H1 (cell line): ENCODE measurements around the gene UBA6. TPM values are rescaled to one million over a fixed set of nuclear protein-coding genes. Genes with fewer than 3 reads are reported as not detected.

Experiments
- CTCF ChIA-PET: fragments of 300-600 bp; sonication (Branson Sonifier 250); formaldehyde crosslinking; loops from one replicate; lab custom pipeline; 2021; ENCODE audit not compliant: partially characterized antibody; lab: Charles Lee
- POLR2A ChIA-PET: fragments of 300-600 bp; sonication (Branson Sonifier 250); formaldehyde crosslinking; loops from one replicate; lab custom pipeline; 2021; ENCODE audit warnings: inconsistent platforms; ENCODE audit not compliant: partially characterized antibody; lab: Charles Lee
- DNase-seq, 2 experiments: peaks; one replicate each; pipeline versions ENCODE4 v3.0.0 to v3.0.0-alpha.2; 2010 to 2022; ENCODE audit warnings: low spot score in 2 of 2, low read depth in 1 of 2, mixed read lengths in 1 of 2
- FAIRE-seq: peaks from 2 replicates; lab custom pipeline; 2011; peaks lifted over from hg19 to GRCh38; lab: Jason Lieb, UNC
- H2AFZ ChIP-seq: 2 replicates; pipeline ENCODE4 v1.8.1; 2012; ENCODE audit warnings: low read length, inconsistent platforms
- H2AK5ac ChIP-seq: 2 replicates; pipeline ENCODE4 v1.6.1; 2013; ENCODE audit warnings: low read depth, low read length
- H2BK120ac ChIP-seq: replicated peaks from 2 replicates; pipeline ENCODE3; 2013; ENCODE audit warnings: low read depth, low read length, inconsistent platforms
- H2BK12ac ChIP-seq: 2 replicates; pipeline ENCODE4 v1.6.1; 2013; ENCODE audit warnings: low read depth, low read length
- H2BK15ac ChIP-seq: 2 replicates; pipeline ENCODE4 v1.6.1; 2013; ENCODE audit warnings: low read length
- H2BK20ac ChIP-seq: 2 replicates; pipeline ENCODE4 v1.6.1; 2013; ENCODE audit warnings: low read length
- H2BK5ac ChIP-seq: 2 replicates; pipeline ENCODE4 v1.6.1; 2013; ENCODE audit warnings: low read depth, low read length
- H3K14ac ChIP-seq: 2 replicates; pipeline ENCODE4 v1.6.1; 2013; ENCODE audit warnings: inconsistent platforms; ENCODE audit not compliant: insufficient read length
- H3K18ac ChIP-seq: 2 replicates; pipeline ENCODE4 v1.6.1; 2013; ENCODE audit warnings: low read length; ENCODE audit errors: extremely low read depth
- H3K23ac ChIP-seq: 2 replicates; pipeline ENCODE4 v1.6.1; 2013; ENCODE audit warnings: inconsistent platforms; ENCODE audit not compliant: insufficient read length
- H3K23me2 ChIP-seq: 2 replicates; pipeline ENCODE4 v1.6.1; 2013; ENCODE audit warnings: low read depth, low read length
- H3K27ac ChIP-seq: 2 replicates; pipeline ENCODE4 v1.6.1; 2011; ENCODE audit warnings: low read depth, low read length, inconsistent platforms
- H3K27me3 ChIP-seq, 4 experiments: replicated peaks in 1 of 4; 1 replicate in 1 of 4; 2 replicates in 3 of 4; pipeline versions ENCODE4 v1.6.1 to v1.8.1; 2011 to 2013; ENCODE audit warnings: low read length in 3 of 4, mild to moderate bottlenecking in 3 of 4, inconsistent platforms in 2 of 4, mixed read lengths in 2 of 4, moderate library complexity in 1 of 4; ENCODE audit not compliant: control insufficient read depth in 3 of 4, insufficient read depth in 3 of 4; ENCODE audit errors: extremely low read depth in 1 of 4
- H3K36me3 ChIP-seq, 4 experiments: 2 replicates each; pipeline versions ENCODE4 v1.6.1 to v1.8.1; 2011 to 2013; ENCODE audit warnings: mild to moderate bottlenecking in 4 of 4, low read length in 3 of 4, moderate library complexity in 2 of 4, control low read depth in 1 of 4, inconsistent platforms in 1 of 4; ENCODE audit not compliant: insufficient read depth in 4 of 4, control insufficient read depth in 2 of 4
- H3K4ac ChIP-seq: replicated peaks from 2 replicates; pipeline ENCODE3; 2013; ENCODE audit warnings: low read length, low read depth, mixed read lengths, inconsistent platforms; ENCODE audit not compliant: insufficient read length
- H3K4me1 ChIP-seq, 4 experiments: replicated peaks in 1 of 4; 1 replicate in 1 of 4; 2 replicates in 3 of 4; pipeline versions ENCODE4 v1.6.1 to v1.8.1; 2011 to 2013; ENCODE audit warnings: low read length in 3 of 4, inconsistent platforms in 2 of 4, mixed read lengths in 1 of 4; ENCODE audit not compliant: insufficient read depth in 4 of 4, control insufficient read depth in 3 of 4
- H3K4me2 ChIP-seq, 2 experiments: 2 replicates each; pipeline versions ENCODE4 v1.6.1 to v1.8.1; 2011 to 2013; ENCODE audit warnings: low read depth in 2 of 2, low read length in 2 of 2, control low read depth in 1 of 2, inconsistent platforms in 1 of 2, mild to moderate bottlenecking in 1 of 2; ENCODE audit not compliant: insufficient read depth in 1 of 2
- H3K4me3 ChIP-seq, 4 experiments: fragments of 200-600, 300-600 bp in 1 of 4; sonication (generic), shearing (Covaris generic), sonication (Bioruptor Twin) in 1 of 4; 2 replicates each; pipeline versions ENCODE4 v1.5.1 to v1.8.1; 2011 to 2016; ENCODE audit warnings: low read length in 4 of 4, low read depth in 3 of 4, control low read depth in 2 of 4, inconsistent platforms in 2 of 4, mild to moderate bottlenecking in 2 of 4, mixed read lengths in 1 of 4, moderate library complexity in 1 of 4; ENCODE audit not compliant: insufficient read depth in 2 of 4; ENCODE audit errors: extremely low read depth in 1 of 4
- H3K56ac ChIP-seq: replicated peaks from 2 replicates; pipeline ENCODE3; 2013; ENCODE audit warnings: low read depth, mild to moderate bottlenecking, mixed read lengths, low read length, inconsistent platforms; ENCODE audit not compliant: insufficient read length
- H3K79me1 ChIP-seq: 2 replicates; pipeline ENCODE4 v1.6.1; 2013; ENCODE audit warnings: low read depth, low read length, control low read depth
- H3K79me2 ChIP-seq, 2 experiments: 2 replicates each; pipeline versions ENCODE4 v1.6.1 to v1.8.1; 2012 to 2013; ENCODE audit warnings: low read length in 2 of 2, mild to moderate bottlenecking in 2 of 2, inconsistent platforms in 1 of 2; ENCODE audit not compliant: insufficient read depth in 2 of 2, control insufficient read depth in 1 of 2
- H3K9ac ChIP-seq, 4 experiments: replicated peaks in 1 of 4; 1 replicate in 1 of 4; 2 replicates in 3 of 4; pipeline versions ENCODE4 v1.6.1 to v1.8.1; 2011 to 2013; ENCODE audit warnings: low read depth in 3 of 4, low read length in 3 of 4, control low read depth in 2 of 4, mild to moderate bottlenecking in 2 of 4, moderate library complexity in 2 of 4, inconsistent platforms in 1 of 4; ENCODE audit errors: extremely low read depth in 1 of 4
- H3K9me3 ChIP-seq, 2 experiments: 2 replicates each; pipeline versions ENCODE4 v1.6.1 to v1.8.1; 2012 to 2013; ENCODE audit warnings: mild to moderate bottlenecking in 2 of 2, moderate library complexity in 2 of 2, control low read depth in 1 of 2, inconsistent platforms in 1 of 2, low read depth in 1 of 2, low read length in 1 of 2, mixed read lengths in 1 of 2; ENCODE audit not compliant: insufficient read depth in 2 of 2
- H4K20me1 ChIP-seq, 2 experiments: replicated peaks in 1 of 2; 2 replicates each; pipeline versions ENCODE3 to v1.8.1; 2011 to 2013; ENCODE audit warnings: inconsistent platforms in 2 of 2, low read length in 2 of 2, mild to moderate bottlenecking in 1 of 2; ENCODE audit not compliant: insufficient read depth in 2 of 2, control insufficient read depth in 1 of 2
- H4K5ac ChIP-seq: 2 replicates; pipeline ENCODE4 v1.6.1; 2013; ENCODE audit warnings: low read length, low read depth, mixed read lengths, inconsistent platforms; ENCODE audit not compliant: insufficient read length
- H4K8ac ChIP-seq: 2 replicates; pipeline ENCODE4 v1.8.0; 2013; ENCODE audit warnings: mild to moderate bottlenecking, moderate library complexity, low read length, inconsistent platforms; ENCODE audit not compliant: insufficient read depth; ENCODE audit errors: extremely low read depth
- H4K91ac ChIP-seq: replicated peaks from 2 replicates; pipeline ENCODE3; 2013; ENCODE audit warnings: low read length, mixed read lengths, inconsistent platforms; ENCODE audit not compliant: insufficient read length
- ATF3 ChIP-seq: IDR thresholded peaks from 2 replicates; pipeline ENCODE4 v1.6.1; 2011; ENCODE audit warnings: low read depth, mild to moderate bottlenecking, low read length; ENCODE audit not compliant: insufficient read depth
- CHD1 ChIP-seq: IDR thresholded peaks from 2 replicates; pipeline ENCODE4 v1.6.1; 2012; ENCODE audit warnings: low read depth, low read length, improper control_type of control experiment
- CREB1 ChIP-seq: IDR thresholded peaks from 2 replicates; pipeline ENCODE4 v1.6.1; 2012; ENCODE audit warnings: inconsistent platforms
- GABPA ChIP-seq: IDR thresholded peaks from 2 replicates; pipeline ENCODE4 v1.6.1; 2011; ENCODE audit warnings: mild to moderate bottlenecking, low read length, moderate library complexity, borderline replicate concordance; ENCODE audit not compliant: insufficient read depth
- JUN ChIP-seq: IDR thresholded peaks from 2 replicates; pipeline ENCODE4 v1.6.1; 2011; ENCODE audit warnings: low read depth, mild to moderate bottlenecking, improper control_type of control experiment, low read length
- JUND ChIP-seq: IDR thresholded peaks from 2 replicates; pipeline ENCODE4 v1.6.1; 2011; ENCODE audit warnings: mild to moderate bottlenecking, improper control_type of control experiment, low read length
- MAFK ChIP-seq: IDR thresholded peaks from 2 replicates; pipeline ENCODE4 v1.6.1; 2012; ENCODE audit warnings: low read depth, mild to moderate bottlenecking, improper control_type of control experiment, low read length
- MAX ChIP-seq: IDR thresholded peaks from 2 replicates; pipeline ENCODE4 v1.6.1; 2012; ENCODE audit warnings: inconsistent platforms
- RNF2 ChIP-seq: fragments of 200-900, 300-1000 bp; sonication (generic); IDR thresholded peaks from 2 replicates; pipeline ENCODE4 v1.7.1; 2016; ENCODE audit warnings: borderline replicate concordance, low read depth, mild to moderate bottlenecking, antibody characterized with exemption, low read length; ENCODE audit not compliant: poor library complexity, severe bottlenecking; ENCODE audit errors: missing control alignments
- SIN3A ChIP-seq, 2 experiments: IDR thresholded peaks in 1 of 2; conservative IDR thresholded peaks in 1 of 2; 2 replicates each; pipeline ENCODE4 v1.6.1; 2011 to 2012; ENCODE audit warnings: low read length in 2 of 2, improper control_type of control experiment in 1 of 2, low read depth in 1 of 2, mild to moderate bottlenecking in 1 of 2
- SIRT6 ChIP-seq: IDR thresholded peaks from one replicate; pipeline ENCODE4 v1.7.1; 2012; ENCODE audit warnings: low read length, inconsistent platforms
- SRF ChIP-seq: IDR thresholded peaks from 2 replicates; pipeline ENCODE4 v1.6.1; 2011; ENCODE audit warnings: mild to moderate bottlenecking, low read depth, low read length, moderate library complexity
- TAF1 ChIP-seq: IDR thresholded peaks from 2 replicates; pipeline ENCODE4 v1.6.1; 2011; ENCODE audit warnings: mild to moderate bottlenecking, low read depth, low read length
- TAF7 ChIP-seq: optimal IDR thresholded peaks from 2 replicates; pipeline ENCODE3; 2011; ENCODE audit warnings: low read depth, mild to moderate bottlenecking, inconsistent platforms, low read length, moderate library complexity, borderline replicate concordance
- TCF12 ChIP-seq: IDR thresholded peaks from 2 replicates; pipeline ENCODE4 v1.6.1; 2011; ENCODE audit warnings: low read depth, mild to moderate bottlenecking, low read length
- TEAD4 ChIP-seq: IDR thresholded peaks from 2 replicates; pipeline ENCODE4 v1.6.1; 2012; ENCODE audit warnings: low read depth, low read length, inconsistent platforms, mixed read lengths
- polyA plus RNA-seq, 7 experiments: library from polyadenylated mRNA; depleted of rRNA in 3 of 7; stranded (reverse) in 5 of 7; unstranded in 2 of 7; fragments of >200 nt in 5 of 7; fragments of 200-250 nt in 2 of 7; gene quantifications; 1 replicate in 5 of 7; 2 replicates in 1 of 7; 4 replicates in 1 of 7; pipeline versions ENCODE4 v1.2.1 to v1.2.3, GENCODE V29; 2011 to 2013; ENCODE audit warnings: missing spikeins in 2 of 7, mixed read lengths in 2 of 7
- total RNA-seq: library from RNA; stranded (reverse); fragmentation: NEBNext Ultra II Directional; extraction: Animal tissue kit (Norgen Biotek cat#: 25700); gene quantifications from 2 replicates; pipeline ENCODE4 v1.2.1, GENCODE V29; 2021

UBA6 gene
- total and polyA plus RNA-seq, 2 of the 8 experiments (the other 6 are each of a cell fraction or from before 2014, with no cell fraction given) = 17.4 to 74.3 TPM

GRCh38 chr4:67584496-67584895, 116.5 kb downstream of the UBA6 start:
- no peak overlapping the region for H2BK15ac ChIP-seq
- no peaks in the 10 kb centered on the region for H3K79me1 ChIP-seq
- H2BK12ac ChIP-seq = no peak overlapping the region
- H2BK5ac ChIP-seq = no peak overlapping the region
- H3K4ac ChIP-seq = no peak overlapping the region
- no peak overlapping the region for H3K18ac ChIP-seq
- H4K20me1 ChIP-seq = no peaks in the 10 kb centered on the region
- no peak overlapping the region for H2AK5ac ChIP-seq
- H3K79me2 ChIP-seq = no peaks in the 10 kb centered on the region
- H3K27ac ChIP-seq = no peak overlapping the region
- no peak overlapping the region for H3K4me2 ChIP-seq
- H3K9ac ChIP-seq = no peak overlapping the region
- H3K56ac ChIP-seq = no peak overlapping the region
- H4K91ac ChIP-seq = no peak overlapping the region
- no peak overlapping the region for H3K14ac ChIP-seq
- H3K27me3 ChIP-seq = no peaks in the 10 kb centered on the region
- H3K9me3 ChIP-seq = no peaks in the 10 kb centered on the region
- FAIRE-seq (no peak), DNase-seq (no peak)
- no peak overlapping the region for H4K8ac ChIP-seq
- ChIA-PET POLR2A (no interaction called here), CTCF (no interaction called here)
- no peak overlapping the region for H4K5ac ChIP-seq
- no peak overlapping the region for H3K4me3 ChIP-seq
- no peak overlapping the region for H3K23ac ChIP-seq
- H2BK20ac ChIP-seq = no peak overlapping the region
- H3K4me1 ChIP-seq = no peaks in the 10 kb centered on the region
- H3K36me3 ChIP-seq = no peaks in the 10 kb centered on the region
- H3K23me2 ChIP-seq = no peaks in the 10 kb centered on the region; the same call in 1 of the 2 replicates
- no peak overlapping the region for H2AFZ ChIP-seq
- H2BK120ac ChIP-seq = no peak overlapping the region
- no peak for TF ChIP-seq SRF
- no peak for TF ChIP-seq CHD1
- no peak for TF ChIP-seq TAF7
- TF ChIP-seq MAFK = no peak
- TF ChIP-seq GABPA = no peak
- TF ChIP-seq SIN3A (conservative IDR thresholded peaks at IDR 0.05 in 1 of 2, IDR thresholded peaks at IDR 0.05 in 1 of 2; ENCODE audit: low read depth in 1 of 2, low read length in 2 of 2) = no peak
- no peak for TF ChIP-seq MAX
- no peak for TF ChIP-seq SIRT6
- TF ChIP-seq TEAD4 = no peak
- TF ChIP-seq RNF2 = no peak
- no peak for TF ChIP-seq TAF1
- no peak for TF ChIP-seq ATF3
- TF ChIP-seq TCF12 = no peak
- no peak for TF ChIP-seq JUND
- TF ChIP-seq CREB1 = no peak
- TF ChIP-seq JUN = no peak
